ENCODE measurements around the gene KCNC4.

The KCNC4 gene

GRCh38 chr1:110188035-110188618, 22.0 kb upstream of the KCNC4 start:
- DNase-seq (ENCODE audit: low read depth): no peak

- no peak for DNase-seq (ENCODE audit: low read depth)
These were observed 20.9 kb upstream of the KCNC4 start for GRCh38 chr1:110189181-110189580.

- DNase-seq (ENCODE audit: low read depth): no peak
These were observed 19.7 kb upstream of the KCNC4 start for GRCh38 chr1:110190282-110190929.

GRCh38 chr1:110192541-110192940, 17.6 kb upstream of the KCNC4 start:
- DNase-seq (ENCODE audit: low read depth): no peak

- no peak for DNase-seq (ENCODE audit: low read depth)
These were observed 14.9 kb upstream of the KCNC4 start for GRCh38 chr1:110195196-110195595.

GRCh38 chr1:110196917-110197765, 13.0 kb upstream of the KCNC4 start:
- DNase-seq (ENCODE audit: low read depth): peak; percentile 32

GRCh38 chr1:110197905-110198629, 12.0 kb upstream of the KCNC4 start:
- DNase-seq (ENCODE audit: low read depth): no peak

- no peak for DNase-seq (ENCODE audit: low read depth)
These were observed 11.4 kb upstream of the KCNC4 start for GRCh38 chr1:110198746-110199145.

GRCh38 chr1:110200190-110200589, 9.9 kb upstream of the KCNC4 start:
- DNase-seq (ENCODE audit: low read depth): no peak

GRCh38 chr1:110200666-110201065, 9.4 kb upstream of the KCNC4 start:
- DNase-seq (ENCODE audit: low read depth): no peak

- DNase-seq (ENCODE audit: low read depth): no peak
These were observed 8.8 kb upstream of the KCNC4 start for GRCh38 chr1:110201157-110201825.

- DNase-seq (ENCODE audit: low read depth): peak; percentile 65
These were observed 7.0 kb upstream of the KCNC4 start for GRCh38 chr1:110203021-110203661.

- DNase-seq (ENCODE audit: low read depth): no peak
These were observed 5.0 kb upstream of the KCNC4 start for GRCh38 chr1:110205156-110205555.

- no peak for DNase-seq (ENCODE audit: low read depth)
These were observed 4.4 kb upstream of the KCNC4 start for GRCh38 chr1:110205591-110206155.

GRCh38 chr1:110206261-110206920, 3.7 kb upstream of the KCNC4 start:
- no peak for DNase-seq (ENCODE audit: low read depth)

GRCh38 chr1:110207831-110208230, 2.3 kb upstream of the KCNC4 start:
- DNase-seq (ENCODE audit: low read depth): peak; percentile 69

- DNase-seq (ENCODE audit: low read depth): no peak
These were observed 1.0 kb upstream of the KCNC4 start for GRCh38 chr1:110208916-110209645.

- DNase-seq (ENCODE audit: low read depth): peak; percentile 26
These were observed 736 bp downstream of the KCNC4 start for GRCh38 chr1:110210604-110211495.
